ENCODE data around the gene SMAD6. TPM values are rescaled to one million over a fixed set of nuclear protein-coding genes. Genes with fewer than 3 reads are reported as not detected.
A peak's percentile ranks its signal among the peaks of the same experiment; 100 is the strongest.

The SMAD6 gene
- total RNA-seq, 2 experiments from 2014 or later: 0.14 to 0.29 TPM

- Mint-ChIP-seq H3K36me3 (no peaks in the 10 kb centered on the region), H3K4me1 (no peaks in the 10 kb centered on the region), H3K27me3 (peaks cover 6% of the 10 kb centered on the region), H3K9me3 (ENCODE audit: low read depth) (no peaks in the 10 kb centered on the region), H3K4me3 (no peak overlapping the region), H3K27ac (no peak overlapping the region)
- ATAC-seq (no peak), DNase-seq (no peak)
- CTCF ChIA-PET: interaction anchor here (0.9 to 1.1 kb wide), 2 partner anchors 44 to 189 kb away, joined by 3 read pairs; no protein-coding TSS in a partner anchor
These were observed 39.5 kb upstream of the SMAD6 start for GRCh38 chr15:66662522-66662921.

GRCh38 chr15:66663664-66664063, 38.4 kb upstream of the SMAD6 start:
- H3K27me3 Mint-ChIP-seq: peaks cover 4% of the 10 kb centered on the region
- no peaks in the 10 kb centered on the region for H3K36me3 Mint-ChIP-seq
- CTCF ChIA-PET: no interaction called here
- H3K4me1 Mint-ChIP-seq: no peaks in the 10 kb centered on the region
- ATAC-seq (no peak), DNase-seq (no peak)
- H3K4me3 Mint-ChIP-seq: no peak overlapping the region
- H3K27ac Mint-ChIP-seq: no peak overlapping the region
- no peaks in the 10 kb centered on the region for H3K9me3 Mint-ChIP-seq (ENCODE audit: low read depth)

- H3K9me3 Mint-ChIP-seq (ENCODE audit: low read depth): no peaks in the 10 kb centered on the region
- no peak overlapping the region for H3K4me3 Mint-ChIP-seq
- H3K27me3 Mint-ChIP-seq: peaks cover under 1% of the 10 kb centered on the region
- DNase-seq (no peak), ATAC-seq (no peak)
- peaks cover 7% of the 10 kb centered on the region for H3K4me1 Mint-ChIP-seq
- H3K27ac Mint-ChIP-seq: no peak overlapping the region
- no peaks in the 10 kb centered on the region for H3K36me3 Mint-ChIP-seq
- CTCF ChIA-PET: no interaction called here
These were observed 31.9 kb upstream of the SMAD6 start for GRCh38 chr15:66670175-66670574.

GRCh38 chr15:66670762-66671580, 31.1 kb upstream of the SMAD6 start:
- H3K4me1 Mint-ChIP-seq: peaks cover 10% of the 10 kb centered on the region
- CTCF ChIA-PET: no interaction called here

GRCh38 chr15:66672867-66673266, 29.2 kb upstream of the SMAD6 start:
- H3K36me3 Mint-ChIP-seq: no peaks in the 10 kb centered on the region
- CTCF ChIA-PET: no interaction called here
- H3K9me3 Mint-ChIP-seq (ENCODE audit: low read depth): no peaks in the 10 kb centered on the region
- DNase-seq (no peak), ATAC-seq (no peak)
- H3K27ac Mint-ChIP-seq: no peak overlapping the region
- no peaks in the 10 kb centered on the region for H3K27me3 Mint-ChIP-seq
- no peak overlapping the region for H3K4me3 Mint-ChIP-seq
- peaks cover 10% of the 10 kb centered on the region for H3K4me1 Mint-ChIP-seq

More at GRCh38 chr15:66670762-66671580, 31.1 kb upstream of the SMAD6 start:
- Mint-ChIP-seq H3K4me3 (no peak overlapping the region), H3K27me3 (no peaks in the 10 kb centered on the region), H3K36me3 (no peaks in the 10 kb centered on the region), H3K27ac (no peak overlapping the region), H3K9me3 (ENCODE audit: low read depth) (no peaks in the 10 kb centered on the region)
- ATAC-seq (no peak), DNase-seq (no peak)

- ATAC-seq (peak; percentile 47), DNase-seq (peak; percentile 57)
- Mint-ChIP-seq H3K27ac (no peak overlapping the region), H3K9me3 (ENCODE audit: low read depth) (no peaks in the 10 kb centered on the region), H3K27me3 (no peaks in the 10 kb centered on the region), H3K4me3 (no peak overlapping the region), H3K4me1 (peaks cover 10% of the 10 kb centered on the region), H3K36me3 (no peaks in the 10 kb centered on the region)
- CTCF ChIA-PET: interaction anchor here (1.6 kb wide), 1 partner anchor 13 kb away, joined by 3 read pairs; no protein-coding TSS in a partner anchor
These were observed 28.4 kb upstream of the SMAD6 start for GRCh38 chr15:66673410-66674322.

- no peak overlapping the region for H3K4me3 Mint-ChIP-seq
- no peak overlapping the region for H3K27ac Mint-ChIP-seq
- no peak for ATAC-seq
- H3K36me3 Mint-ChIP-seq: no peaks in the 10 kb centered on the region
- no peaks in the 10 kb centered on the region for H3K27me3 Mint-ChIP-seq
- no peaks in the 10 kb centered on the region for H3K9me3 Mint-ChIP-seq (ENCODE audit: low read depth)
- CTCF ChIA-PET: interaction anchor here (0.8 to 1.6 kb wide), 2 partner anchors 14 to 19 kb away, joined by 3 to 4 read pairs; no protein-coding TSS in a partner anchor
- DNase-seq: no peak
- H3K4me1 Mint-ChIP-seq: peaks cover 10% of the 10 kb centered on the region
These were observed 27.3 kb upstream of the SMAD6 start for GRCh38 chr15:66674756-66675155.

GRCh38 chr15:66675446-66675845, 26.6 kb upstream of the SMAD6 start:
- Mint-ChIP-seq H3K27ac (no peak overlapping the region), H3K36me3 (no peaks in the 10 kb centered on the region), H3K4me3 (no peak overlapping the region), H3K4me1 (peaks cover 10% of the 10 kb centered on the region), H3K9me3 (ENCODE audit: low read depth) (no peaks in the 10 kb centered on the region), H3K27me3 (no peaks in the 10 kb centered on the region)
- CTCF ChIA-PET: no interaction called here
- ATAC-seq: no peak
- no peak for DNase-seq

- H3K9me3 Mint-ChIP-seq (ENCODE audit: low read depth): no peaks in the 10 kb centered on the region
- H3K4me1 Mint-ChIP-seq: peaks cover 10% of the 10 kb centered on the region
- no peak overlapping the region for H3K4me3 Mint-ChIP-seq
- no peaks in the 10 kb centered on the region for H3K36me3 Mint-ChIP-seq
- H3K27ac Mint-ChIP-seq: no peak overlapping the region
- ATAC-seq: no peak
- CTCF ChIA-PET: no interaction called here
- no peak for DNase-seq
- no peaks in the 10 kb centered on the region for H3K27me3 Mint-ChIP-seq
These were observed 24.7 kb upstream of the SMAD6 start for GRCh38 chr15:66677336-66677735.

- H3K4me3 Mint-ChIP-seq: no peak overlapping the region
- no peaks in the 10 kb centered on the region for H3K27me3 Mint-ChIP-seq
- no peaks in the 10 kb centered on the region for H3K36me3 Mint-ChIP-seq
- ATAC-seq: no peak
- CTCF ChIA-PET: no interaction called here
- peaks cover 9% of the 10 kb centered on the region for H3K4me1 Mint-ChIP-seq
- no peak for DNase-seq
- no peak overlapping the region for H3K27ac Mint-ChIP-seq
- H3K9me3 Mint-ChIP-seq (ENCODE audit: low read depth): peaks cover 6% of the 10 kb centered on the region
These were observed 22.9 kb upstream of the SMAD6 start for GRCh38 chr15:66679061-66679656.

- CTCF ChIA-PET: interaction anchor here (0.8 kb wide), 1 partner anchor 13 kb away, joined by 3 read pairs; no protein-coding TSS in a partner anchor
- Mint-ChIP-seq H3K9me3 (ENCODE audit: low read depth) (peaks cover 6% of the 10 kb centered on the region), H3K27ac (no peak overlapping the region), H3K4me3 (no peak overlapping the region), H3K4me1 (peaks cover 6% of the 10 kb centered on the region), H3K36me3 (no peaks in the 10 kb centered on the region), H3K27me3 (no peaks in the 10 kb centered on the region)
- DNase-seq: no peak
- no peak for ATAC-seq
These were observed 22.4 kb upstream of the SMAD6 start for GRCh38 chr15:66679657-66680108.

- H3K27ac Mint-ChIP-seq: no peak overlapping the region
- H3K4me1 Mint-ChIP-seq: peaks cover 1% of the 10 kb centered on the region
- no peak for ATAC-seq
- peaks cover 6% of the 10 kb centered on the region for H3K9me3 Mint-ChIP-seq (ENCODE audit: low read depth)
- CTCF ChIA-PET: interaction anchor here (0.8 kb wide), 1 partner anchor 14 kb away, joined by 3 read pairs; no protein-coding TSS in a partner anchor
- no peaks in the 10 kb centered on the region for H3K27me3 Mint-ChIP-seq
- no peak overlapping the region for H3K4me3 Mint-ChIP-seq
- H3K36me3 Mint-ChIP-seq: no peaks in the 10 kb centered on the region
- no peak for DNase-seq
These were observed 21.5 kb upstream of the SMAD6 start for GRCh38 chr15:66680502-66680901.

- DNase-seq (no peak), ATAC-seq (no peak)
- H3K4me1 Mint-ChIP-seq: no peaks in the 10 kb centered on the region
- H3K36me3 Mint-ChIP-seq: no peaks in the 10 kb centered on the region
- no peak overlapping the region for H3K27ac Mint-ChIP-seq
- CTCF ChIA-PET: no interaction called here
- peaks cover 6% of the 10 kb centered on the region for H3K9me3 Mint-ChIP-seq (ENCODE audit: low read depth)
- no peak overlapping the region for H3K4me3 Mint-ChIP-seq
- H3K27me3 Mint-ChIP-seq: no peaks in the 10 kb centered on the region
These were observed 20.6 kb upstream of the SMAD6 start for GRCh38 chr15:66681395-66681794.
